H1 (cell line): ENCODE results near the gene PLA2G4E. TPM values are rescaled to one million over a fixed set of nuclear protein-coding genes. Genes with fewer than 3 reads are reported as not detected.
A peak's percentile ranks its signal among the peaks of the same experiment; 100 is the strongest.

Source experiments
- CTCF ChIA-PET: fragments of 300-600 bp; sonication (Branson Sonifier 250); formaldehyde crosslinking; loops from one replicate; lab custom pipeline; 2021; ENCODE audit not compliant: partially characterized antibody; lab: Charles Lee
- POLR2A ChIA-PET: fragments of 300-600 bp; sonication (Branson Sonifier 250); formaldehyde crosslinking; loops from one replicate; lab custom pipeline; 2021; ENCODE audit warnings: inconsistent platforms; ENCODE audit not compliant: partially characterized antibody; lab: Charles Lee
- DNase-seq, 2 experiments: peaks; one replicate each; pipeline versions ENCODE4 v3.0.0 to v3.0.0-alpha.2; 2010 to 2022; ENCODE audit warnings: low spot score in 2 of 2, low read depth in 1 of 2, mixed read lengths in 1 of 2
- FAIRE-seq: peaks from 2 replicates; lab custom pipeline; 2011; peaks lifted over from hg19 to GRCh38; lab: Jason Lieb, UNC
- H2AFZ ChIP-seq: 2 replicates; pipeline ENCODE4 v1.8.1; 2012; ENCODE audit warnings: low read length, inconsistent platforms
- H2AK5ac ChIP-seq: 2 replicates; pipeline ENCODE4 v1.6.1; 2013; ENCODE audit warnings: low read depth, low read length
- H2BK120ac ChIP-seq: replicated peaks from 2 replicates; pipeline ENCODE3; 2013; ENCODE audit warnings: low read depth, low read length, inconsistent platforms
- H2BK12ac ChIP-seq: 2 replicates; pipeline ENCODE4 v1.6.1; 2013; ENCODE audit warnings: low read depth, low read length
- H2BK15ac ChIP-seq: 2 replicates; pipeline ENCODE4 v1.6.1; 2013; ENCODE audit warnings: low read length
- H2BK20ac ChIP-seq: 2 replicates; pipeline ENCODE4 v1.6.1; 2013; ENCODE audit warnings: low read length
- H2BK5ac ChIP-seq: 2 replicates; pipeline ENCODE4 v1.6.1; 2013; ENCODE audit warnings: low read depth, low read length
- H3K14ac ChIP-seq: 2 replicates; pipeline ENCODE4 v1.6.1; 2013; ENCODE audit warnings: inconsistent platforms; ENCODE audit not compliant: insufficient read length
- H3K18ac ChIP-seq: 2 replicates; pipeline ENCODE4 v1.6.1; 2013; ENCODE audit warnings: low read length; ENCODE audit errors: extremely low read depth
- H3K23ac ChIP-seq: 2 replicates; pipeline ENCODE4 v1.6.1; 2013; ENCODE audit warnings: inconsistent platforms; ENCODE audit not compliant: insufficient read length
- H3K23me2 ChIP-seq: 2 replicates; pipeline ENCODE4 v1.6.1; 2013; ENCODE audit warnings: low read depth, low read length
- H3K27ac ChIP-seq: 2 replicates; pipeline ENCODE4 v1.6.1; 2011; ENCODE audit warnings: low read depth, low read length, inconsistent platforms
- H3K27me3 ChIP-seq, 4 experiments: replicated peaks in 1 of 4; 1 replicate in 1 of 4; 2 replicates in 3 of 4; pipeline versions ENCODE4 v1.6.1 to v1.8.1; 2011 to 2013; ENCODE audit warnings: low read length in 3 of 4, mild to moderate bottlenecking in 3 of 4, inconsistent platforms in 2 of 4, mixed read lengths in 2 of 4, moderate library complexity in 1 of 4; ENCODE audit not compliant: control insufficient read depth in 3 of 4, insufficient read depth in 3 of 4; ENCODE audit errors: extremely low read depth in 1 of 4
- H3K36me3 ChIP-seq, 4 experiments: 2 replicates each; pipeline versions ENCODE4 v1.6.1 to v1.8.1; 2011 to 2013; ENCODE audit warnings: mild to moderate bottlenecking in 4 of 4, low read length in 3 of 4, moderate library complexity in 2 of 4, control low read depth in 1 of 4, inconsistent platforms in 1 of 4; ENCODE audit not compliant: insufficient read depth in 4 of 4, control insufficient read depth in 2 of 4
- H3K4ac ChIP-seq: replicated peaks from 2 replicates; pipeline ENCODE3; 2013; ENCODE audit warnings: low read length, low read depth, mixed read lengths, inconsistent platforms; ENCODE audit not compliant: insufficient read length
- H3K4me1 ChIP-seq, 4 experiments: replicated peaks in 1 of 4; 1 replicate in 1 of 4; 2 replicates in 3 of 4; pipeline versions ENCODE4 v1.6.1 to v1.8.1; 2011 to 2013; ENCODE audit warnings: low read length in 3 of 4, inconsistent platforms in 2 of 4, mixed read lengths in 1 of 4; ENCODE audit not compliant: insufficient read depth in 4 of 4, control insufficient read depth in 3 of 4
- H3K4me2 ChIP-seq, 2 experiments: 2 replicates each; pipeline versions ENCODE4 v1.6.1 to v1.8.1; 2011 to 2013; ENCODE audit warnings: low read depth in 2 of 2, low read length in 2 of 2, control low read depth in 1 of 2, inconsistent platforms in 1 of 2, mild to moderate bottlenecking in 1 of 2; ENCODE audit not compliant: insufficient read depth in 1 of 2
- H3K4me3 ChIP-seq, 4 experiments: fragments of 200-600, 300-600 bp in 1 of 4; sonication (generic), shearing (Covaris generic), sonication (Bioruptor Twin) in 1 of 4; 2 replicates each; pipeline versions ENCODE4 v1.5.1 to v1.8.1; 2011 to 2016; ENCODE audit warnings: low read length in 4 of 4, low read depth in 3 of 4, control low read depth in 2 of 4, inconsistent platforms in 2 of 4, mild to moderate bottlenecking in 2 of 4, mixed read lengths in 1 of 4, moderate library complexity in 1 of 4; ENCODE audit not compliant: insufficient read depth in 2 of 4; ENCODE audit errors: extremely low read depth in 1 of 4
- H3K56ac ChIP-seq: replicated peaks from 2 replicates; pipeline ENCODE3; 2013; ENCODE audit warnings: low read depth, mild to moderate bottlenecking, mixed read lengths, low read length, inconsistent platforms; ENCODE audit not compliant: insufficient read length
- H3K79me1 ChIP-seq: 2 replicates; pipeline ENCODE4 v1.6.1; 2013; ENCODE audit warnings: low read depth, low read length, control low read depth
- H3K79me2 ChIP-seq, 2 experiments: 2 replicates each; pipeline versions ENCODE4 v1.6.1 to v1.8.1; 2012 to 2013; ENCODE audit warnings: low read length in 2 of 2, mild to moderate bottlenecking in 2 of 2, inconsistent platforms in 1 of 2; ENCODE audit not compliant: insufficient read depth in 2 of 2, control insufficient read depth in 1 of 2
- H3K9ac ChIP-seq, 4 experiments: replicated peaks in 1 of 4; 1 replicate in 1 of 4; 2 replicates in 3 of 4; pipeline versions ENCODE4 v1.6.1 to v1.8.1; 2011 to 2013; ENCODE audit warnings: low read depth in 3 of 4, low read length in 3 of 4, control low read depth in 2 of 4, mild to moderate bottlenecking in 2 of 4, moderate library complexity in 2 of 4, inconsistent platforms in 1 of 4; ENCODE audit errors: extremely low read depth in 1 of 4
- H3K9me3 ChIP-seq, 2 experiments: 2 replicates each; pipeline versions ENCODE4 v1.6.1 to v1.8.1; 2012 to 2013; ENCODE audit warnings: mild to moderate bottlenecking in 2 of 2, moderate library complexity in 2 of 2, control low read depth in 1 of 2, inconsistent platforms in 1 of 2, low read depth in 1 of 2, low read length in 1 of 2, mixed read lengths in 1 of 2; ENCODE audit not compliant: insufficient read depth in 2 of 2
- H4K20me1 ChIP-seq, 2 experiments: replicated peaks in 1 of 2; 2 replicates each; pipeline versions ENCODE3 to v1.8.1; 2011 to 2013; ENCODE audit warnings: inconsistent platforms in 2 of 2, low read length in 2 of 2, mild to moderate bottlenecking in 1 of 2; ENCODE audit not compliant: insufficient read depth in 2 of 2, control insufficient read depth in 1 of 2
- H4K5ac ChIP-seq: 2 replicates; pipeline ENCODE4 v1.6.1; 2013; ENCODE audit warnings: low read length, low read depth, mixed read lengths, inconsistent platforms; ENCODE audit not compliant: insufficient read length
- H4K8ac ChIP-seq: 2 replicates; pipeline ENCODE4 v1.8.0; 2013; ENCODE audit warnings: mild to moderate bottlenecking, moderate library complexity, low read length, inconsistent platforms; ENCODE audit not compliant: insufficient read depth; ENCODE audit errors: extremely low read depth
- H4K91ac ChIP-seq: replicated peaks from 2 replicates; pipeline ENCODE3; 2013; ENCODE audit warnings: low read length, mixed read lengths, inconsistent platforms; ENCODE audit not compliant: insufficient read length
- CTBP2 ChIP-seq: IDR thresholded peaks from 2 replicates; pipeline ENCODE4 v1.7.0; 2011; ENCODE audit warnings: borderline replicate concordance, mild to moderate bottlenecking, moderate library complexity, mixed read lengths, low read length; ENCODE audit not compliant: insufficient read depth, insufficient read length
- EZH2 ChIP-seq: fragments of 200-600 bp; sonication (generic); IDR thresholded peaks from 2 replicates; pipeline ENCODE4 v1.7.1; 2012; ENCODE audit warnings: low read depth, mild to moderate bottlenecking, moderate library complexity, low read length, inconsistent platforms; ENCODE audit not compliant: severe bottlenecking
- RAD21 ChIP-seq, 2 experiments: IDR thresholded peaks in 1 of 2; conservative IDR thresholded peaks in 1 of 2; 2 replicates each; pipeline ENCODE4 v1.6.1; 2011; ENCODE audit warnings: low read depth in 2 of 2, low read length in 2 of 2, improper control_type of control experiment in 1 of 2, inconsistent platforms in 1 of 2, mild to moderate bottlenecking in 1 of 2, moderate library complexity in 1 of 2
- TAF1 ChIP-seq: IDR thresholded peaks from 2 replicates; pipeline ENCODE4 v1.6.1; 2011; ENCODE audit warnings: mild to moderate bottlenecking, low read depth, low read length
- WGBS, 2 experiments: shearing (Covaris generic) in 1 of 2; methylation state at CpG; one replicate each; pipeline versions ENCODE4 v1.1.6 to v1.1.7; 2013 to 2015; ENCODE audit warnings: low lambda C conversion rate in 2 of 2, mixed read lengths in 2 of 2, inconsistent platforms in 1 of 2, low coverage in 1 of 2, missing lambda C conversion rate in 1 of 2; ENCODE audit not compliant: insufficient replicate concordance in 2 of 2, insufficient coverage in 1 of 2, insufficient read length in 1 of 2; ENCODE audit errors: extremely low coverage in 1 of 2, missing lambda C conversion rate in 1 of 2; 5-methylcytosine and 5-hydroxymethylcytosine counted together
- polyA plus RNA-seq, 7 experiments: library from polyadenylated mRNA; depleted of rRNA in 3 of 7; stranded (reverse) in 5 of 7; unstranded in 2 of 7; fragments of >200 nt in 5 of 7; fragments of 200-250 nt in 2 of 7; gene quantifications; 1 replicate in 5 of 7; 2 replicates in 1 of 7; 4 replicates in 1 of 7; pipeline versions ENCODE4 v1.2.1 to v1.2.3, GENCODE V29; 2011 to 2013; ENCODE audit warnings: missing spikeins in 2 of 7, mixed read lengths in 2 of 7
- total RNA-seq: library from RNA; stranded (reverse); fragmentation: NEBNext Ultra II Directional; extraction: Animal tissue kit (Norgen Biotek cat#: 25700); gene quantifications from 2 replicates; pipeline ENCODE4 v1.2.1, GENCODE V29; 2021
- TF ChIP-seq, protein P1 (sequence below): IDR thresholded peaks from 2 replicates; pipeline ENCODE4 v1.6.1; 2011; ENCODE audit warnings: low read length, improper control_type of control experiment
- TF ChIP-seq, protein P2 (sequence below), 3 experiments: IDR thresholded peaks; 1 replicate in 2 of 3; 2 replicates in 1 of 3; pipeline versions ENCODE4 v1.5.1 to v1.6.1; 2011; ENCODE audit warnings: low read length in 3 of 3, mild to moderate bottlenecking in 3 of 3, inconsistent platforms in 2 of 3, low read depth in 1 of 3, moderate library complexity in 1 of 3; ENCODE audit not compliant: insufficient read depth in 1 of 3; ENCODE audit errors: control extremely low read depth in 1 of 3

PLA2G4E gene
- total and polyA plus RNA-seq, 2 of the 8 experiments (the other 6 are each of a cell fraction or from before 2014, with no cell fraction given) = 0.03 TPM; not detected in 1

DNA sequence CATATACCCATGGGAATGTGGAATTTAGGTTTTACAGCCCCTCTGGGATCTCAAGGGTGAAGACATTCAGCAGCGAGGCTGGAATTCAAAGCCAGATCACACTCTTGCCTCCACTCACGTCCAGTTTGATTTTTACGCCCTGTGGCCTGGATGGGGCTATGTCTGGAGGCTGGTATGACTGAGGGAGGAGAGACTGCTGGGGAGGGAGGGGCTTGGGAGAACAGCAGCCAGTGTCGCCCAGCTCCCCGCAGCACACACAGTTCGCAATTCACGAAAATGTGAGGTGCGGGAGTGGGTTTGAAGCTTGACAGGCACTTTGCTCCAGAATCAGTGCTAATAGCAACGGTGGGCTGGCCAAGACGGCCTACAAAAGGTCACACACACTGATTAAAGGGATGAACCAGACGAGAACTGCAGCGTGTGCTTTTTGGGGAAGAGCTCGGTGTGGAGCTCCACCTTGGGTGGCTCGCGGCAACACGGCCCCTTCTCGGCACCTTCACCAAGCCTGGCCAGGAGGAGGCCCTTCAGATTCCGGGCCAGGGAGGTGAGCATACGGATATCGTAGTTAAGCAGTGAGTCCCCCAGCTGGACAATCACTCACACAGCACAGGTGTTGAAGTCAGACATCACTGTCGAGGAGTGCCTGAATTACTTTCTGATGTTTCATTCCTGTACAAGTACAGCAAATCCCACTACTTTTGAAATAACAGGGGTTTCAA, 64.9 kb downstream of the PLA2G4E start:
- Histone ChIP-seq H2BK120ac (no peak overlapping the region), H3K79me2 (peaks cover 0 to 40% of the 10 kb centered on the region in 2 experiments; a peak in 2 of 4 replicates), H3K4ac (no peak overlapping the region), H4K8ac (no peak overlapping the region; the same call in none of the 2 replicates), H3K4me1 (peaks cover 0 to 4% (median 2%) of the 10 kb centered on the region in 4 experiments; a peak in 5 of 7 replicates), H3K23me2 (no peaks in the 10 kb centered on the region), H3K4me2 (peak overlapping the region in 1 of 2 experiments; percentile 18; a peak in 1 of 4 replicates), H3K27ac (no peak overlapping the region), H2AFZ (no peak overlapping the region), H4K91ac (no peak overlapping the region), H2BK20ac (no peak overlapping the region), H3K9me3 (no peaks in the 10 kb centered on the region), H4K5ac (no peak overlapping the region), H2AK5ac (no peak overlapping the region), H3K27me3 (no peaks in the 10 kb centered on the region), H3K14ac (no peak overlapping the region), H2BK5ac (peak overlapping the region; percentile 45), H2BK15ac (0 out of 2 replicates have a peak overlapping the region, but pooled peaks have one; percentile 1), H3K36me3 (peaks cover 4 to 23% (median 12%) of the 10 kb centered on the region in 4 experiments; a peak in 5 of 8 replicates), H3K4me3 (no peak overlapping the region), H3K18ac (no peak overlapping the region), H4K20me1 (peaks cover 5 to 12% of the 10 kb centered on the region in 2 experiments), H3K56ac (no peak overlapping the region), H3K79me1 (peaks cover 9% of the 10 kb centered on the region), H3K23ac (no peak overlapping the region), H2BK12ac (no peak overlapping the region), H3K9ac (peak overlapping the region in 1 of 4 experiments; percentile 45; a peak in 1 of 7 replicates)
- no peak for DNase-seq
- no peak for FAIRE-seq
- CTCF ChIA-PET = interaction anchor here (0.6 to 3.3 kb wide), 10 partner anchors 11 to 985 kb away, joined by 3 to 17 read pairs (median 5); no protein-coding TSS in a partner anchor
- POLR2A ChIA-PET = interaction anchor here (0.9 kb wide), 1 partner anchor 14 kb away, joined by 3 read pairs; no protein-coding TSS in a partner anchor
- 78% methylated on average over 21 of the region's 21 CpGs; no CpG with 5 or more reads in 1 of the 2 experiments for WGBS, 2 experiments
- TF ChIP-seq, protein P1, sequence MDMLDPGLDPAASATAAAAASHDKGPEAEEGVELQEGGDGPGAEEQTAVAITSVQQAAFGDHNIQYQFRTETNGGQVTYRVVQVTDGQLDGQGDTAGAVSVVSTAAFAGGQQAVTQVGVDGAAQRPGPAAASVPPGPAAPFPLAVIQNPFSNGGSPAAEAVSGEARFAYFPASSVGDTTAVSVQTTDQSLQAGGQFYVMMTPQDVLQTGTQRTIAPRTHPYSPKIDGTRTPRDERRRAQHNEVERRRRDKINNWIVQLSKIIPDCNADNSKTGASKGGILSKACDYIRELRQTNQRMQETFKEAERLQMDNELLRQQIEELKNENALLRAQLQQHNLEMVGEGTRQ = no peak
- TF ChIP-seq CTBP2 = no peak
- TF ChIP-seq TAF1 = no peak
- peak; percentile 29 to 51; a peak in 3 of 4 replicates for TF ChIP-seq RAD21 (IDR thresholded peaks at IDR 0.05 in 1 of 2, conservative IDR thresholded peaks at IDR 0.05 in 1 of 2; ENCODE audit: low read depth in 2 of 2, low read length in 2 of 2)
- no peak for TF ChIP-seq EZH2
- TF ChIP-seq, protein P2, sequence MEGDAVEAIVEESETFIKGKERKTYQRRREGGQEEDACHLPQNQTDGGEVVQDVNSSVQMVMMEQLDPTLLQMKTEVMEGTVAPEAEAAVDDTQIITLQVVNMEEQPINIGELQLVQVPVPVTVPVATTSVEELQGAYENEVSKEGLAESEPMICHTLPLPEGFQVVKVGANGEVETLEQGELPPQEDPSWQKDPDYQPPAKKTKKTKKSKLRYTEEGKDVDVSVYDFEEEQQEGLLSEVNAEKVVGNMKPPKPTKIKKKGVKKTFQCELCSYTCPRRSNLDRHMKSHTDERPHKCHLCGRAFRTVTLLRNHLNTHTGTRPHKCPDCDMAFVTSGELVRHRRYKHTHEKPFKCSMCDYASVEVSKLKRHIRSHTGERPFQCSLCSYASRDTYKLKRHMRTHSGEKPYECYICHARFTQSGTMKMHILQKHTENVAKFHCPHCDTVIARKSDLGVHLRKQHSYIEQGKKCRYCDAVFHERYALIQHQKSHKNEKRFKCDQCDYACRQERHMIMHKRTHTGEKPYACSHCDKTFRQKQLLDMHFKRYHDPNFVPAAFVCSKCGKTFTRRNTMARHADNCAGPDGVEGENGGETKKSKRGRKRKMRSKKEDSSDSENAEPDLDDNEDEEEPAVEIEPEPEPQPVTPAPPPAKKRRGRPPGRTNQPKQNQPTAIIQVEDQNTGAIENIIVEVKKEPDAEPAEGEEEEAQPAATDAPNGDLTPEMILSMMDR (IDR thresholded peaks at IDR 0.05; ENCODE audit: control extremely low read depth in 1 of 3, insufficient read depth in 1 of 3, low read depth in 1 of 3, low read length in 3 of 3) = peak; percentile 45 to 59 (median 51)
